Esophagus muscularis mucosa (tissue), 3 donors: ENCODE results near the gene TRAPPC2B.

ENCODE experiments used
- POLR2A ChIP-seq: fragments of 450-650 bp; IDR thresholded peaks from one replicate; pipeline ENCODE4 v1.6.1; 2017; ENCODE audit warnings: antibody characterized with exemption, moderate library complexity, mild to moderate bottlenecking, low read depth
- TF ChIP-seq, protein P1 (sequence below), 3 experiments: fragments of 200-600 bp in 2 of 3; fragments of 450-650 bp in 1 of 3; sonication (generic) in 2 of 3; IDR thresholded peaks; one replicate each; pipeline ENCODE4 v1.5.1; 2017 to 2019; ENCODE audit warnings: antibody characterized with exemption in 3 of 3, mild to moderate bottlenecking in 2 of 3, moderate library complexity in 1 of 3

DNA sequence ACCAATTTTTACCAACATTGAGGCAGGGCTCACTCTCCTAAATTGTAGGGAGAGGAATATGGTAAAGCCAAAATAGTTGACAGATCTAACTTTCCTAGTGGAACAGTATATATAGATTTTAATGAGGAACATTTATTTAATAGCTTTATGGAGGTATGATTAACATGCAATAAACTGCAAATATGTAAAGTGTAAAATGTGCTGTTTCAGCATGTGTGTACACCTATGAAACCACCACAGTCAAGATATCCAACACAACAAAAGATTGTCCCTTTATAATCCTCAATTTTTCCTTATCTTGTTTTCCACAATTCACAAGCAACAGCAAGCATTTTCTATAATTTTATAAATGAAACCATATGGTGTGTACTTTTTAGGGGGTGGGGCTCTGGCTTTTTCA, 4.1 kb upstream of the TRAPPC2B start:
- TF ChIP-seq, protein P1, sequence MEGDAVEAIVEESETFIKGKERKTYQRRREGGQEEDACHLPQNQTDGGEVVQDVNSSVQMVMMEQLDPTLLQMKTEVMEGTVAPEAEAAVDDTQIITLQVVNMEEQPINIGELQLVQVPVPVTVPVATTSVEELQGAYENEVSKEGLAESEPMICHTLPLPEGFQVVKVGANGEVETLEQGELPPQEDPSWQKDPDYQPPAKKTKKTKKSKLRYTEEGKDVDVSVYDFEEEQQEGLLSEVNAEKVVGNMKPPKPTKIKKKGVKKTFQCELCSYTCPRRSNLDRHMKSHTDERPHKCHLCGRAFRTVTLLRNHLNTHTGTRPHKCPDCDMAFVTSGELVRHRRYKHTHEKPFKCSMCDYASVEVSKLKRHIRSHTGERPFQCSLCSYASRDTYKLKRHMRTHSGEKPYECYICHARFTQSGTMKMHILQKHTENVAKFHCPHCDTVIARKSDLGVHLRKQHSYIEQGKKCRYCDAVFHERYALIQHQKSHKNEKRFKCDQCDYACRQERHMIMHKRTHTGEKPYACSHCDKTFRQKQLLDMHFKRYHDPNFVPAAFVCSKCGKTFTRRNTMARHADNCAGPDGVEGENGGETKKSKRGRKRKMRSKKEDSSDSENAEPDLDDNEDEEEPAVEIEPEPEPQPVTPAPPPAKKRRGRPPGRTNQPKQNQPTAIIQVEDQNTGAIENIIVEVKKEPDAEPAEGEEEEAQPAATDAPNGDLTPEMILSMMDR (IDR thresholded peaks at IDR 0.05): no peak
- TF ChIP-seq POLR2A: no peak
